GM19238 (cell line): ENCODE results near the gene ATN1.

Experiments used
- DNase-seq: peaks from one replicate; pipeline ENCODE4 v3.0.0; 2011; ENCODE audit warnings: low spot score; ENCODE audit not compliant: insufficient read length

Gene ATN1

GRCh38 chr12:6944381-6945186, 16.8 kb downstream of the ATN1 start:
- peak; percentile 71 for DNase-seq

GRCh38 chr12:6945613-6946012, 17.9 kb downstream of the ATN1 start:
- DNase-seq, result no peak

DNA sequence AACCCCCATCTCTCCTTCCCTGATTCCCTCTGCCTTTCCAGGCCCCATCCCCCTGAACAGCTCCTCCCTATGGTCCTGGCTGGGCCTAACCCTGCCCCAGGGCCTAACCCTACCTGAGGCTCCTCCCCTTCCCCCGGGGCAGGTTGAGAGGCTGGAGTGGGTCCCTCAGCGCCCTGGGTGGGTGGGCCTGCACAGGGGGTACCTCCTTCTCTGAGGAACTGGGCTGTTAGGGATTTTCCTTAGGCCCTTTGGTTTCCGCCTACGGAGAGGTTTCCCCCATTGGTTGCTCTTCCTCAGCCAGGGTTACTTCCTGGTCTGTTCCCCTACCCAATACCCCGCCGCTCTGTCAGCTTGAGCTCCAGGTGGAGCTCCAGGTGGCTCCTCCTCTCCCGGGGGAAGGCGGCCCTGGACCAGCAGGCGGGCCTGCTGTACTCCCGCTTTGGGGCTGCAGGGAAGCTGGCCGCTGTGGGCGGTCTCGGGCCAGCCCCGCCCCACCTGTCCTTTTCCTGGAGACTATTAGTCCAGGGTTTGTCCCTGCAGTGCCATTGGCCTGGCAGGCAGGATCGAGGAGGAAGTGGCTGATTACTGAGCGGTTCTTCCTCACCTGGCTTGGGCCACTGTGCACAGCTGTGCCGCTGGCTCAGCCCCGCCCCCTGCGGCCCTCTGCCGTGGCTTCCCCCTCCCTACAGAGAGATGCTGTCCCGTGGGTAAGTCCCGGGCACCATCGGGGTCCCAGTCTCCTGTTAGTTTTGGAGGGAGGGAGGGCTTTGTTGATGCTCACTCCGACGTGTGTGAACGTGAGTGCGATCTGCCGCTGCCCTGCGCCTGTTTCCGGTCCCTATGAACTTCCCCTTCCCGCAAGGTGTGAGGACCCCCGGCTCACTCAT, 18.5 kb downstream of the ATN1 start:
- no peak for DNase-seq

- no peak for DNase-seq
Observed at GRCh38 chr12:6946920-6947374, 19.2 kb downstream of the ATN1 start.

DNA sequence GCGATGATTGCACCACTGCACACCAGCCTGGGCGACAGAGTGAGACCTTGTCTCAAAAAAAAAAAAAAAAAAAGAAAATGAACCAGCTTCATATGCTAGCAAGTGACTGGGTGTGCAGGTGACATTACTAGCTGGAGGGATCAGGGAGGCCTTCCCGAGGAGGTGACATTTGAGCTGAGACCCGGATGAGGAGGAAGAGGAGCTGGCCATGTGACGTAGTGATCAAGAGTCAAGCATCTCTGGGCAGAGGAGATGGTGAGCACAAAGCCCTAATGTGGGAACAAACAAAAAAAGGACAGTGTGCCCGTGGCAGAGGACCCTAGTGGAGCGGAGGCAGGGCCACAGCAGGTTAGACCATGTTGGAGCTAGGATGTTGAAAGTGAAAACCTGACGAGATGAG, 19.9 kb downstream of the ATN1 start:
- DNase-seq, result no peak

DNA sequence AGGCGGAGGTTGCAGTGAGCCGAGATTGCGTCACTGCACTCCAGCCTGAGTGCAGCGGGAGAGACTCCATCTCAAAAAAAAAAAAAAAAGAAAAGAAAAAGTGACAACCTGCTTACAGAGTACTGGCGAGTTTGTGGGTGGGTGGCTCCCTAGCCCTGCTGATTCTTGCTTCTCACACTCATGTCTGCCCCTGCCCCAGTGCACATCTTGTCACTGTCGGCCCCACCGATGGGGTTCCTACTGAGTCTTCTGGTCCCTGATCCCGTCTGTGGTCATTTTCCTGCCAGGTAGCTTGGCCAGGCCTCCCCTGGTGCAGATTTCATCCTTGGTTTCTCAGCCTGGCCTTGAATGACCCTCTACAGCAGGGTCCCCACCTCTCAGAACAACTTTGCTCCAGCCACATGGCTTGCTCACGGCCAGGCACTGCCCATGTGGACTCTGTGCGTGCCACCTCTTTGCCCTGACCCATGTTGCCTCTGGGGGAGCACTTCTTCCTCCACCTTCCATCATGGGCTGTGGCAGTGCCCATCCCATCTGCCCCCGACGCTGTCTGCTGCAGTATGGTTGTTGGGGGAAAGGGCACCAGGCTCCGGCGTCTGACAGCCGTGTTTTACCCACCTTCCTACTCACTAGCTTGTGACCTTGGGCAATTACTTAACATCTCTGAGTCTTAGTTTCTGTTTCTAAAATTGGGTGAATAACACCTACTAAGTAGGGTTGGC, 21.3 kb downstream of the ATN1 start:
- DNase-seq, result no peak

- DNase-seq, result no peak
Observed at GRCh38 chr12:6950401-6950801, 22.6 kb downstream of the ATN1 start.

GRCh38 chr12:6950811-6951540, 23.2 kb downstream of the ATN1 start, which contains the start of gene PTPN6:
PTPN6 (plus strand) TSS chr12:6951356; CDS start chr12:6951513, 157 bp downstream.
- DNase-seq, result no peak

DNA sequence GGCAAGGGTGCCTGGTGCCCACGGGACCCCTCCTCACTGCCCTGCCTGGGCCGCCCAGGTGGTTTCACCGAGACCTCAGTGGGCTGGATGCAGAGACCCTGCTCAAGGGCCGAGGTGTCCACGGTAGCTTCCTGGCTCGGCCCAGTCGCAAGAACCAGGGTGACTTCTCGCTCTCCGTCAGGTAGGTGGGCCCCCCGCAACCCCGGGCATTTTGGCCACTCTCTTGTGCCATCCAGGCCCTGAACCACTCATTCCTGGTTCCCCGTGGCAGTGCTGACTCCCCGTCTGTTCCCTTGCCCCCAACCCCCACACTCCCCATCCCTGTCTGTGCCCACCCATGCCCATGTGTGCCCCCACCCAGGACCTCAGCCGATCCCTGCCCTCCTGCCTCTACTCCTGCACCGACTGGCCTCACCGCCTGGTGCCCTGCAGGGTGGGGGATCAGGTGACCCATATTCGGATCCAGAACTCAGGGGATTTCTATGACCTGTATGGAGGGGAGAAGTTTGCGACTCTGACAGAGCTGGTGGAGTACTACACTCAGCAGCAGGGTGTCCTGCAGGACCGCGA, 23.9 kb downstream of the ATN1 start:
- no peak for DNase-seq

DNA sequence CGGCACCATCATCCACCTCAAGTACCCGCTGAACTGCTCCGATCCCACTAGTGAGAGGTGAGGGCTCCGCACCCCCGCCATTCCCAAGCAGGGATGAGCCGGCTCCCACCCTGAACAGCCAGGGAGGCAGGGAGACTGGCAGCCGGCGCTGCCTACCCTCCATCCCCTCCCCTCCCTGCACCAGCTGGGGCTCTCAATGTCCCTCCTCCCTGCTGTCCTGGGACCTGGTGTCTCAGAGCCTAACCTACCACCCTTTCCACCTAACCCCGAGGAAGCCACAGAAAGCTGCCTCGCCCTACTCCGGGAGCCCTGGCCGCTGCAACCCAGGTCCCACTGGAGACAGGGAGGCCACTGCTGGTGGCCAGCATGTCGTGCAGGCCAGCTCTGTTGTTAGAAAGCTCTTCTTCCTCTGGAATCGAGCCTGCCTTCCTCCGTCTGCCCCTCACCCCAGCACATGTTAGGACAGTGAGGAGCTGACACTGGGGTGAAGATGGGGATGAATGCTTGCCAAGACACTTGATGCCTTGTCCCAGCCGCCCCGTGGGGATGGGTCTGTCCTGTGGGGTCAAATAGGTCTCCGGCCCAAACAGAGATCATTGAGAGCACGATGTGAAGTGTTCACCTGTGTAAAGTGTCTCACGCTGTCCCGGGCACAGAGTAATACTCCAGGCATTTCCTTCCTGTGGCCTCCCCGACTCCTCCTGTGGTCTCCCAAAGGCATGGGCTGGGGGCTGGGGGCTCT, 24.5 kb downstream of the ATN1 start:
- DNase-seq, result no peak

DNA sequence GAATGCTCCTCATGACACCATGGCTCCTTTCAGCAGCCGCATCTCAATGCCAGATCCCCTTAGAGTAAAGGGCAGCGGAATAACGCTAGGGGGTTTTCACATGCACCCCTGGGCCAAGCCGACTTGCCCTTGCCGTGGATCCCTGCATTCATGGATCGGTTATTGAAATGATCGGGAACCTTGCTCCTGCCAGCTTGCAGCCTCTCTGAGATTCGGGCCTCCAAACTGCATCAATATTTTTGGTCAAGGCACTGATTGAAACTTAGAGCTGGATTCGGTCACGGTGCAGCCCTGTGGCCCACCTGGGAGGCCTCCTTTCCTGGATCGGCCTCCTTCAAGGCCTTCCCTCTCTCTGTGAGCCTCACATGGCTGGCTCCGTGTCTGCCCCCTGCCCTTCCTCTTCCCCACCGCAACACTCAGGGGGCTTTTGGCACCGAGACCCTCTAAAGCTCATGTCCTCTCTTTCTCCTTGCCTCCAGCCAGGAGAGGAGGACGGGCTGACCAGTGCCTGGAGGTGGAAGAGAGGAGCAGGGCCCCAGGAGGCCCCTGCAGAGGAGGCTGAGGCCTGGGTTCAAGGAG, 25.2 kb downstream of the ATN1 start:
- no peak for DNase-seq

DNA sequence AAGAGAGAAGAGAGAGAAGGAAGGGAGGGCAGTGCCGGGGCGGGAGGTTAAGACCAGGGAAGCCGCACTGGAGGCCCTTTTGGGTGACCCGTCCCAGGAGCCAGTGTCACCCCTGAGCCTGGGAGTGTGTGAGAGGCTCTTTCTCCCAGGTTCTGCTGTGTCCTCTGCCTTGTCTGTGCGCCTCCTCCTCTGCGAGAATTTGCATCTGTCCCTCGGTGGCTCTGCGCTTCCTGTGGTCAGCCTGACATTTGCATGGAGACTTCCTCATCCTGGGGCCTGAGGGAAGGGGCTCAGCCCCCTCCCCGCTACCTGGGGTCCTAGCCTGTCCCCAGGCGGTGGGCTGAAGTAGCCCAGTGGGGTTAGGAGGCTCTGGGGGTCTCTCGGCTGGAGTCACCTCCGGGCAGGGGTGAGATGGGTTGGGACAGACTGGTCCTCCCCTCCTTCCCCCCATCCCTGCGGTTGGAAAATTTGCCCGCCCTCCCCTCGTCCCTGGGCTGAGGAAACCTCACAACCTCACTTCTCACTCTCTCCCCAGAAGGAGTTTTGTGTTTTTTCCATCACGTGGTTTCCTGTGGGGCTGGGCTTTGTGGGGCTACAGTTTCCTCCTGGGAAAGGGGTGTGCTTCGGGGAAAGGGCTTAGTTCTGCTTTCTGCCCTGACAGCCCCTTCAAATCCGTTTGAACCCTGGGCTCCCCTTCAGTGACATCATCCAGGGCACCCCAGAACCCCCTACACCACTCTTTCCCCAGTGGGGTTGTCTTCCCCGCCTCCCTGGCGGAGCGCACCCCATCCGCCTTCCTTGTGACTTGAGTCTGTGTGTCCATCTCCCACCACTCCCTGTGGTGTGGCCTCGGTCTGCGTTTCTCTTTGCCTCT, 25.9 kb downstream of the ATN1 start:
- peak; percentile 73 for DNase-seq

- DNase-seq, result no peak
Observed at GRCh38 chr12:6954316-6955107, 26.8 kb downstream of the ATN1 start.

DNA sequence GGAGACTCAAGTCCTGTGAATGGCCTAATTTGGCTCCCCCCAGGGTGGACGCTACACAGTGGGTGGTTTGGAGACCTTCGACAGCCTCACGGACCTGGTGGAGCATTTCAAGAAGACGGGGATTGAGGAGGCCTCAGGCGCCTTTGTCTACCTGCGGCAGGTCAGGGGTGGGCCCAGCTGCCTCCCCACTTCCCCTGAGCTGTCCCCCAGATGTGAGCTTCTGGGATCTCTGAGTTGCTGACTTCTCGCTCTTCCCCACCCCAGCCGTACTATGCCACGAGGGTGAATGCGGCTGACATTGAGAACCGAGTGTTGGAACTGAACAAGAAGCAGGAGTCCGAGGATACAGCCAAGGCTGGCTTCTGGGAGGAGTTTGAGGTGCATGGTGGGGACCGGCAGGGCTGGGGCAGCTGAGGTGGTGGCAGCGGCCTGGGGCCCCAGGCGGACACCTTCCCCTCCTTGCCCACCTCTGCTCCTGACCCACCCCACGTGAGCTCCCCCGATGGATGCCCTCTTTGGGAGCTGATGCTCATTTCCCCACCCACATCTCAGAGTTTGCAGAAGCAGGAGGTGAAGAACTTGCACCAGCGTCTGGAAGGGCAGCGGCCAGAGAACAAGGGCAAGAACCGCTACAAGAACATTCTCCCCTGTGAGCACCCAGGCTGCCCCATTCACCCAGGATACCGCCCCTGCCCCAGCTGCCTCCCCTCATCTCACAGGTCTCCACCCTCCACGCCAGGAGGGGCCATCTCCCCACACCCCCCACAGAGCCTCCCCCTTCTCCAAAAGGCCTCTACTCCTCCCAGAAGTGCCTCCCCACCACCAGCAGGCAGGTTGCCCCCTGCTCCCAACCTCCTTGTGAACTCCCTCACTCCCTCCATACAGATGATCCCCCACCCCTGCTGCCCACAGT, 27.6 kb downstream of the ATN1 start:
- DNase-seq, result no peak

GRCh38 chr12:6956021-6956727, 28.4 kb downstream of the ATN1 start:
- no peak for DNase-seq

GRCh38 chr12:6957151-6957701, 29.5 kb downstream of the ATN1 start:
- no peak for DNase-seq
